NB4 (cell line): ENCODE results near the gene FNIP1.

Experiments
- DNase-seq: peaks from one replicate; pipeline ENCODE4 v3.0.0; 2010; ENCODE audit warnings: low read depth
- H3K4me3 ChIP-seq: one replicate; pipeline ENCODE4 v1.5.1; 2011; ENCODE audit warnings: mild to moderate bottlenecking, low read depth, low read length, moderate library complexity
- MYC ChIP-seq: IDR thresholded peaks from 2 replicates; pipeline ENCODE4 v1.6.1; 2011; ENCODE audit warnings: low read depth, low read length
- POLR2A ChIP-seq: IDR thresholded peaks from 2 replicates; pipeline ENCODE4 v1.6.1; 2011; ENCODE audit warnings: mild to moderate bottlenecking; ENCODE audit not compliant: insufficient read length; ENCODE audit errors: extremely low read depth
- TF ChIP-seq, protein P1 (sequence below): IDR thresholded peaks from one replicate; pipeline ENCODE4 v1.5.1; 2012; ENCODE audit warnings: low read depth, low read length
- TF ChIP-seq, protein P2 (sequence below): IDR thresholded peaks from 2 replicates; pipeline ENCODE4 v1.6.1; 2011; ENCODE audit warnings: low read depth, low read length

The FNIP1 gene

DNA sequence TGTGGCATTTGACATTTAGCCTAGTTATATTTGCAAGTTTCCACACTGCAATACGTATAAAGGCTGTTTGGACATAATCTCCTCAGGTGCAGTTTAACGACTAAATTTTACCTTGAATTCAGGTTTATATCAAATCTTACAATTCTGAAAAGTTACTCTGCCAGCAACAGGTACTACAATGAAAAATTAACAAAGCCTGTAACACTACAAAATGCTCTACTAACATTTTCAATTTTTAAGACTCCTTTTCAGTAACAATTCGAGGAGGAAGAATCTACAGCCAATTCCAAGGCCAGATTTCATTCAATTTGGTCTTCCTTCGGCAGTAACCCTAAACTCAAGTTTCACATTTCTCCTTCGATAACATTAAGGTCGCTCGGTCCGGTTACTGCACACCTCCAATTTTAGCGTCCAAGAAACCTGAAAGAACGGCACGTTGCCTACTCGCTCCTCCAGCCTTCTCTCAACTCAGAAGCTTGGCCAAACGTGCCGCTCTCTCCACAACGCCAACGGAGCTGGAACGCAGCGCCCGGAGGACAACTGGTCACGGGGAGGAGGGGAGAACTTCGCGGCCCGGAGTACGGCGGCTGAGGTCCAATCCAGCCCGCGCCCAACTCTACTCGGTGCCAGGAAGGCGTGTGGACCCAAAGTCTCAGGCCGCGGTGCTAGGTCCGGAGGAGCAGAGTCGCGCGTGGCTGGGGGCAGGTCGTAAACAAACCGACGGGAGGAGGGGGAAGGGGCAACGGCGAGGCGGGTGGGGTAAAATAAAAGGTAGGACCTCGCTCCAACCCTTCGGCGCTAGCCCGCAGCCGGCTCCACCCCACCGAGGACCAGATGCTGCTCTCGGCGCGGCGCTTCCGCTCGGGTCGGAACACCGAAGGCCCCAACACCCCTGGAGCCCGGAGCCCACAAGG is 681 bp downstream of the FNIP1 start:
- DNase-seq: peak; percentile 59
- peak overlapping the region; percentile 94 for H3K4me3 ChIP-seq
- TF ChIP-seq MYC (no peak), POLR2A (no peak)
- TF ChIP-seq, protein P1, sequence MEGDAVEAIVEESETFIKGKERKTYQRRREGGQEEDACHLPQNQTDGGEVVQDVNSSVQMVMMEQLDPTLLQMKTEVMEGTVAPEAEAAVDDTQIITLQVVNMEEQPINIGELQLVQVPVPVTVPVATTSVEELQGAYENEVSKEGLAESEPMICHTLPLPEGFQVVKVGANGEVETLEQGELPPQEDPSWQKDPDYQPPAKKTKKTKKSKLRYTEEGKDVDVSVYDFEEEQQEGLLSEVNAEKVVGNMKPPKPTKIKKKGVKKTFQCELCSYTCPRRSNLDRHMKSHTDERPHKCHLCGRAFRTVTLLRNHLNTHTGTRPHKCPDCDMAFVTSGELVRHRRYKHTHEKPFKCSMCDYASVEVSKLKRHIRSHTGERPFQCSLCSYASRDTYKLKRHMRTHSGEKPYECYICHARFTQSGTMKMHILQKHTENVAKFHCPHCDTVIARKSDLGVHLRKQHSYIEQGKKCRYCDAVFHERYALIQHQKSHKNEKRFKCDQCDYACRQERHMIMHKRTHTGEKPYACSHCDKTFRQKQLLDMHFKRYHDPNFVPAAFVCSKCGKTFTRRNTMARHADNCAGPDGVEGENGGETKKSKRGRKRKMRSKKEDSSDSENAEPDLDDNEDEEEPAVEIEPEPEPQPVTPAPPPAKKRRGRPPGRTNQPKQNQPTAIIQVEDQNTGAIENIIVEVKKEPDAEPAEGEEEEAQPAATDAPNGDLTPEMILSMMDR: no peak
- TF ChIP-seq, protein P2, sequence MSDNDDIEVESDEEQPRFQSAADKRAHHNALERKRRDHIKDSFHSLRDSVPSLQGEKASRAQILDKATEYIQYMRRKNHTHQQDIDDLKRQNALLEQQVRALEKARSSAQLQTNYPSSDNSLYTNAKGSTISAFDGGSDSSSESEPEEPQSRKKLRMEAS: no peak

DNA sequence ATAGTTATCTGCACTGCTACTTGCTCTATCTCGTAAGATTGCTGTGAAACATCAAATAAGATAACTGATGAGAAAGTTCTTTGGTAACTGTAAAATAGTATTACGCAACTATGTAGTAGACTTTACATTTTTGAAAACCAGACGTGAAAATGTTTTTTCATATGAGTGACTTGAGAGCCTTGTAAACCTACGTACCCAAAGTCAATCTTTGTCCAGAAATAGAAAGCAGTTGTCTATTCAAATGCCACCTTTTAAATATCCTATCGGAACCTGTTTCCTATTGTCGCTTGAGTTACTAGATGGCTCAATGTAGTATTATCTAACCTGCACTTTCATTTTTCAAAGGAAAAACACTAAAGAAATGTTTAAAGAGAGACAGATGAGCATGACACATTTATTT is 1.6 kb downstream of the FNIP1 start:
- peak; percentile 31 for DNase-seq
- TF ChIP-seq, protein P1: no peak
- no peak for TF ChIP-seq POLR2A
- TF ChIP-seq, protein P2: no peak
- no peak for TF ChIP-seq MYC
- H3K4me3 ChIP-seq: peak overlapping the region; percentile 94

DNA sequence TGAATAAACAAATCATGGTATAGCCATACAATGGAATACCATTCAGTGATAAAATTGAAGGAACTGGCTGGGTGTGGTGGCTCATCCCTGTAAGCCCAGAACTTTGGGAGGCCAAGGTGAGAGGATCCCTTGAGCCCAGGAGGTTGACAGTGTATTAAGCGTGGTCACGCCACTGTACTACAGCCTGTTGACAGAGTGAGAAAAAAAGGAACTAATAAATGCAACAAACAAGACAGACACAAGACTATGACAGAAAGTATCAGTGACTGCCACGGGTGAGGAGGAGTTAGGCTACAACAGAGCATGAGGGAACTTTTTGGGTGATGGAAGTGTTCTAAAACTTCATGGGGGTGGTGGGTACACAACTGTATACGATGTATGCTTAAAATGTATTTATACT is 2.2 kb downstream of the FNIP1 start:
- H3K4me3 ChIP-seq: peak overlapping the region; percentile 94
- TF ChIP-seq, protein P1: no peak
- TF ChIP-seq POLR2A (no peak), MYC (no peak)
- TF ChIP-seq, protein P2: no peak
- peak; percentile 61 for DNase-seq

DNA sequence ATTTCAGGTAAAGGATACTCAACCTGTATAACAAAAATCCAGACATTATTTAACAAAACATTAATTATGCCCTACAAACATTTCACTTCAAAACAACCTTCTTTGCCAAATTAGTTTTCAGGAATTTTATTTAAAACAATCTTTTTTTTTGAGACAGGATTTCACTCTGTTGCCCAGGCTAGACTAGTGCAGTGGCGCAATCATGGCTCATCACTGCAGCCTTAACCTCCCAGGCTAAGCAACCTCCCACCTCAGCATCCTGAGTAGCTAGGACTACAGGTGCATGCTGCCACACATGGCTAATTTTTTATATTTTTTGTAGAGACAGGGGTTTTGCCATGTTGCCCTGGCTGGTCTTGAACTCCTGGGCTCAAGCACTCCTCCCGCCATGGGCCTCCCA is 3.9 kb downstream of the FNIP1 start:
- H3K4me3 ChIP-seq: no peak overlapping the region
- DNase-seq: peak; percentile 41
- TF ChIP-seq, protein P2: no peak
- TF ChIP-seq POLR2A: no peak
- no peak for TF ChIP-seq MYC
- TF ChIP-seq, protein P1: no peak

DNA sequence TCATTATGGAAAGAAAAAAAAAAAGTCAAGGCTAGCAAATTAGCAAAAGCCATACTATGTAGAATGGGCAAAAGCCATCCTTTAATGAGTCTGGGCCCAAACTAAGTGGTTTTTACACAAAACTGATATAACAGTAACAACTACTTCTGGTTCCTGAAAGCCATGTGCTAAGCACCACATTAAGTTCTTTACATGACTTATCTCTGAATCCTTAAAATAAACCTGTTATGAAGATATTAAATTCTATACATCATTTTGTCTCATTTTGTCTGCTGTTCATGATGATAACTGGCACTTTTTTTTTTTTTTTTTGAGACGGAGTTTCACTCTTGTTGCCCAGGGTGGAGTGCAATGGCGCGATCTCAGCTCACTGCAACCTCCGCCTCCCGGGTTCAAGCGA is 5.0 kb downstream of the FNIP1 start:
- TF ChIP-seq POLR2A (no peak), MYC (no peak)
- TF ChIP-seq, protein P2: no peak
- TF ChIP-seq, protein P1: no peak
- DNase-seq: no peak
- H3K4me3 ChIP-seq: no peak overlapping the region
